K562 (cell line): ENCODE measurements around the gene SMG6. TPM values are rescaled to one million over a fixed set of nuclear protein-coding genes. Genes with fewer than 3 reads are reported as not detected.

Source experiments
- ATAC-seq: fragments of 200-7000 bp; cut with Tn5 transposase; 3 replicates; pipeline ENCODE4 v1.9.1; 2020; ENCODE audit warnings: moderate library complexity
- BruUV-seq: library from RNA; stranded (reverse); fragments of 400-500 nt; replicated peaks from 2 replicates; lab custom pipeline; 2021; lab: Mats Ljungman, UMichigan
- CTCF ChIA-PET: fragments of 300-600 bp; formaldehyde crosslinking; extraction: SDS; loops from one replicate; lab custom pipeline; 2021; ENCODE audit warnings: low intra/inter-chr PET ratio; lab: Yijun Ruan, JAX
- POLR2A ChIA-PET: fragments of 300-600, 350-650 bp; sonication (Branson Sonifier 250); formaldehyde crosslinking; extraction: SDS; loops from one replicate; lab custom pipeline; 2021; ENCODE audit warnings: antibody characterized with exemption, inconsistent platforms; lab: Yijun Ruan, JAX
- DNase-seq, 4 experiments: peaks; one replicate each; pipeline versions ENCODE4 v3.0.0 to v3.0.0-alpha.2; 2011 to 2018; ENCODE audit warnings: low spot score in 3 of 4, mixed read lengths in 3 of 4; ENCODE audit errors: extremely low read depth in 1 of 4
- FAIRE-seq: peaks from 2 replicates; lab custom pipeline; 2011; peaks lifted over from hg19 to GRCh38; lab: Jason Lieb, UNC
- H2AFZ ChIP-seq: 2 replicates; pipeline ENCODE4 v1.6.0; 2011; ENCODE audit warnings: low read depth, low read length, control low read depth, inconsistent platforms
- H3K27ac ChIP-seq: fragments of 200-600 bp; 3 replicates; pipeline ENCODE4 v1.8.0; 2011; ENCODE audit warnings: low read depth, mild to moderate bottlenecking, control low read depth, inconsistent platforms, low read length, moderate library complexity, mixed read lengths; ENCODE audit errors: extremely low read depth
- H3K27me3 ChIP-seq, 2 experiments: fragments of 300-600 bp in 1 of 2; 2 replicates in 1 of 2; 3 replicates in 1 of 2; pipeline versions ENCODE4 v1.6.0 to v1.8.0; 2011; ENCODE audit warnings: inconsistent platforms in 2 of 2, low read length in 2 of 2, mild to moderate bottlenecking in 1 of 2, mixed read lengths in 1 of 2, moderate library complexity in 1 of 2; ENCODE audit not compliant: control insufficient read depth in 2 of 2, insufficient read depth in 2 of 2
- H3K36me3 ChIP-seq: fragments of 300-600 bp; 3 replicates; pipeline ENCODE4 v1.8.0; 2011; ENCODE audit warnings: mild to moderate bottlenecking, low read length, inconsistent platforms; ENCODE audit not compliant: control insufficient read depth, insufficient read depth
- H3K4me1 ChIP-seq, 2 experiments: fragments of 200-600 bp in 1 of 2; replicated peaks in 1 of 2; 2 replicates in 1 of 2; 3 replicates in 1 of 2; pipeline versions ENCODE4 v1.5.1 to v1.8.0; 2011; ENCODE audit warnings: inconsistent platforms in 2 of 2, low read length in 2 of 2, mild to moderate bottlenecking in 1 of 2, mixed read lengths in 1 of 2, moderate library complexity in 1 of 2; ENCODE audit not compliant: control insufficient read depth in 2 of 2, insufficient read depth in 2 of 2
- H3K4me2 ChIP-seq: 2 replicates; pipeline ENCODE4 v1.6.1; 2011; ENCODE audit warnings: low read length, control low read depth, inconsistent platforms, mixed read lengths; ENCODE audit not compliant: insufficient read depth
- H3K4me3 ChIP-seq: fragments of 200-600 bp; sonication (generic), shearing (Covaris generic); 2 replicates; pipeline ENCODE4 v1.5.1; 2016; ENCODE audit warnings: control low read depth, inconsistent platforms
- H3K79me2 ChIP-seq: fragments of 200-600 bp; 3 replicates; pipeline ENCODE4 v1.8.0; 2011; ENCODE audit warnings: low read length, inconsistent platforms; ENCODE audit not compliant: control insufficient read depth, insufficient read depth
- H3K9ac ChIP-seq, 2 experiments: 2 replicates each; pipeline versions ENCODE4 v1.6.0 to v1.6.1; 2011; ENCODE audit warnings: low read depth in 2 of 2, low read length in 2 of 2, control low read depth in 1 of 2, inconsistent platforms in 1 of 2, mild to moderate bottlenecking in 1 of 2, mixed read lengths in 1 of 2; ENCODE audit not compliant: insufficient read depth in 1 of 2
- H3K9me1 ChIP-seq: one replicate; pipeline ENCODE4 v1.6.0; 2011; ENCODE audit warnings: inconsistent platforms, mild to moderate bottlenecking, low read length, moderate library complexity; ENCODE audit not compliant: control insufficient read depth, insufficient read depth
- H3K9me3 ChIP-seq: replicated peaks from 2 replicates; pipeline ENCODE4 v1.5.1; 2011; ENCODE audit warnings: low read depth, low read length, inconsistent platforms; ENCODE audit not compliant: control insufficient read depth, insufficient read depth
- H4K20me1 ChIP-seq: replicated peaks from 2 replicates; pipeline ENCODE4 v1.6.1; 2011; ENCODE audit warnings: low read length, inconsistent platforms, mixed read lengths; ENCODE audit not compliant: control insufficient read depth, insufficient read depth
- ATF7 ChIP-seq: fragments of 450-650 bp; IDR thresholded peaks from 2 replicates; pipeline ENCODE4 v1.7.1; 2014; ENCODE audit warnings: mild to moderate bottlenecking, moderate library complexity
- CXXC5 ChIP-seq: fragments of 250-450 bp; sonication (Bioruptor Pico); IDR thresholded peaks from 2 replicates; pipeline ENCODE4 v1.8.0; 2022; ENCODE audit warnings: inconsistent platforms, mild to moderate bottlenecking, moderate library complexity
- SRSF3 ChIP-seq: fragments of 200-400 bp; formaldehyde crosslinking; IDR thresholded peaks from 2 replicates; pipeline ENCODE4 v1.6.1; 2016; ENCODE audit warnings: mild to moderate bottlenecking, low read length, moderate library complexity; ENCODE audit not compliant: insufficient read depth
- TCF15 ChIP-seq: fragments of 250-450 bp; sonication (Bioruptor Pico); IDR thresholded peaks from 2 replicates; pipeline ENCODE4 v1.8.0; 2022; ENCODE audit warnings: moderate library complexity, mild to moderate bottlenecking, inconsistent platforms
- ZNF311 ChIP-seq: fragments of 250-450 bp; sonication (Bioruptor Pico); IDR thresholded peaks from 2 replicates; pipeline ENCODE4 v1.4.0; 2020; ENCODE audit warnings: mild to moderate bottlenecking, moderate library complexity
- WGBS: fragments of 100-300 bp; shearing (Covaris generic); methylation state at CpG from one replicate; pipeline ENCODE4 v1.1.6; 2016; ENCODE audit warnings: low coverage, mixed read lengths; ENCODE audit not compliant: insufficient coverage; ENCODE audit errors: missing lambda C conversion rate; 5-methylcytosine and 5-hydroxymethylcytosine counted together
- in situ Hi-C: fragments of 300-500 bp; cut with MboI; formaldehyde crosslinking; loops from 4 replicates; pipeline ENCODE4 v1.15.0; 2018; ENCODE audit warnings: inconsistent platforms, mixed read lengths
- intact Hi-C: fragments of 100-400 bp; cut with micrococcal nuclease; formaldehyde crosslinking; loops from 2 replicates; pipeline ENCODE4 v1.14.2; 2022
- polyA plus RNA-seq, 8 experiments: library from polyadenylated mRNA; depleted of rRNA in 4 of 8; stranded (reverse) in 5 of 8; unstranded in 3 of 8; fragments of >200 nt; fragmentation: Nextera tagmentation in 2 of 8; fragmentation: Illumina TruSeq in 1 of 8; extraction: Ambion mirVana in 2 of 8; extraction: Trizol in 1 of 8; gene quantifications; 2 replicates each; pipeline versions ENCODE4 v1.2.1 to v1.2.3, GENCODE V29; 2011 to 2014; ENCODE audit warnings: inconsistent platforms in 1 of 8, missing spikeins in 1 of 8
- total RNA-seq, 7 experiments: library from RNA; depleted of rRNA in 6 of 7; stranded (reverse); fragments of >200 nt in 6 of 7; fragmentation: Illumina TruSeq in 2 of 7; extraction: Trizol in 2 of 7; gene quantifications; 2 replicates each; pipeline versions ENCODE4 v1.2.1 to v1.2.3, GENCODE V29; 2011 to 2021; ENCODE audit warnings: low replicate concordance in 1 of 7

The SMG6 gene
- total and polyA plus RNA-seq, 9 of the 15 experiments (the other 6 are each of a cell fraction or from before 2014, with no cell fraction given), result 0.44 to 13.9 (median 6.0) TPM

DNA sequence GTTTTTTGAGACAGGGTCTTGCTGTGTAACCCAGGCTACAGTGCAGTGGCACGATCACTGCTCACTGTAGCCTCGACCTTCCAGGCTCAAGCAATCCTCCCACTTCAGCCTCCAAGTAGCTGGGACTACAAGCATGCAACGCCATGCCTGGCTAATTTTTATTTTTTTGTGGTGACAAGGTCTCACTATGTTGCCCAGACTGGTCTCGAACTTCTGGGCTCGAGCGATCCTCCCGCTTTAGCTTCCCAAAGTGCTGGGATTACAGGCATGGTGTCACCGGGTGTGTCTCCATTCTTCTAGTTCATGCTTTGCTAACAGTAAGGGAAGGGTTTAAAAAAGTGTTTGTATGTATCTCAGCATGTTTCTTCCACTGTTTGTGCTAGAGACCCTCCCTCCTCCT, 146.9 kb downstream of the SMG6 start:
- intact Hi-C loops (no loop called here), in situ Hi-C loops (no loop called here)
- Histone ChIP-seq H3K79me2 (no peaks in the 10 kb centered on the region), H3K36me3 (peaks cover 4% of the 10 kb centered on the region; the same call in 2 of the 3 replicates), H2AFZ (no peak overlapping the region), H3K4me1 (no peaks in the 10 kb centered on the region; a peak in 1 of 5 replicates), H3K27me3 (no peaks in the 10 kb centered on the region), H3K9me1 (no peaks in the 10 kb centered on the region), H3K4me2 (no peak overlapping the region), H4K20me1 (no peaks in the 10 kb centered on the region), H3K27ac (no peak overlapping the region), H3K9me3 (no peaks in the 10 kb centered on the region), H3K4me3 (no peak overlapping the region), H3K9ac (no peak overlapping the region)
- no peak for DNase-seq
- WGBS, result 85% methylated on average over 7 of the region's 8 CpGs
- CTCF ChIA-PET, result no interaction called here
- FAIRE-seq, result no peak
- BruUV-seq, result no TSS peak
- TF ChIP-seq CXXC5, result no peak
- TF ChIP-seq SRSF3, result no peak
- no peak for ATAC-seq
- POLR2A ChIA-PET, result interaction anchor here (1.1 kb wide), 1 partner anchor 10 kb away, joined by 7 read pairs; no protein-coding TSS in a partner anchor

- peaks cover 3% of the 10 kb centered on the region; the same call in 2 of the 3 replicates for H3K36me3 ChIP-seq
- H4K20me1 ChIP-seq, result no peaks in the 10 kb centered on the region
- H3K4me2 ChIP-seq, result no peak overlapping the region
- no peaks in the 10 kb centered on the region; a peak in 1 of 5 replicates for H3K4me1 ChIP-seq
- H2AFZ ChIP-seq, result no peak overlapping the region
- H3K27ac ChIP-seq, result no peak overlapping the region
- no peak overlapping the region for H3K4me3 ChIP-seq
- ATAC-seq (no peak), DNase-seq (no peak), FAIRE-seq (no peak)
- WGBS, result 73% methylated on average over 4 of the region's 4 CpGs
- intact Hi-C loops, result no loop called here
- ChIA-PET POLR2A (interaction anchor here (1.1 to 1.4 kb wide), 2 partner anchors 9 to 10 kb away, joined by 5 to 7 read pairs; no protein-coding TSS in a partner anchor), CTCF (no interaction called here)
- no peak overlapping the region for H3K9ac ChIP-seq
- TF ChIP-seq TCF15 (CRISPR knock-in tag) (no peak), ZNF311 (CRISPR knock-in tag) (no peak), ATF7 (no peak)
- no peaks in the 10 kb centered on the region for H3K27me3 ChIP-seq
- H3K9me3 ChIP-seq, result no peaks in the 10 kb centered on the region
- no peaks in the 10 kb centered on the region for H3K79me2 ChIP-seq
- in situ Hi-C loops, result no loop called here
- H3K9me1 ChIP-seq, result no peaks in the 10 kb centered on the region
- BruUV-seq, result no TSS peak
Measured at GRCh38 chr17:2155573-2155972, 148.0 kb downstream of the SMG6 start.
